GM19193 (cell line): ENCODE measurements around the gene FSTL4.

ENCODE experiments used
- POLR2A ChIP-seq: IDR thresholded peaks from 4 replicates; pipeline ENCODE4 v1.6.1; 2011; ENCODE audit not compliant: insufficient read depth, insufficient read length; ENCODE audit errors: extremely low read depth

Gene FSTL4

GRCh38 chr5:133229931-133230664 is 382.2 kb downstream of the FSTL4 start:
- no peak for TF ChIP-seq POLR2A

GRCh38 chr5:133228316-133228715 is 384.0 kb downstream of the FSTL4 start:
- TF ChIP-seq POLR2A: no peak

GRCh38 chr5:133227897-133228296 is 384.4 kb downstream of the FSTL4 start:
- TF ChIP-seq POLR2A: no peak

GRCh38 chr5:133227082-133227481 is 385.3 kb downstream of the FSTL4 start:
- no peak for TF ChIP-seq POLR2A

GRCh38 chr5:133226186-133226585 is 386.2 kb downstream of the FSTL4 start:
- TF ChIP-seq POLR2A: no peak

- no peak for TF ChIP-seq POLR2A
Measured at GRCh38 chr5:133225671-133226152, 386.6 kb downstream of the FSTL4 start.

GRCh38 chr5:133222979-133223378 is 389.4 kb downstream of the FSTL4 start:
- TF ChIP-seq POLR2A: no peak

- TF ChIP-seq POLR2A: no peak
Measured at GRCh38 chr5:133222521-133222920, 389.8 kb downstream of the FSTL4 start.

- TF ChIP-seq POLR2A: no peak
Measured at GRCh38 chr5:133222040-133222439, 390.3 kb downstream of the FSTL4 start.

GRCh38 chr5:133220851-133221674 is 391.3 kb downstream of the FSTL4 start:
- TF ChIP-seq POLR2A: no peak

- TF ChIP-seq POLR2A: no peak
Measured at GRCh38 chr5:133219296-133219695, 393.0 kb downstream of the FSTL4 start.

GRCh38 chr5:133214153-133214820 is 398.1 kb downstream of the FSTL4 start:
- no peak for TF ChIP-seq POLR2A

- TF ChIP-seq POLR2A: no peak
Measured at GRCh38 chr5:133205649-133206048, 406.7 kb downstream of the FSTL4 start.

- no peak for TF ChIP-seq POLR2A
Measured at GRCh38 chr5:133205204-133205603, 407.1 kb downstream of the FSTL4 start.
